ENCODE results near the gene CBFA2T3.
"Not testable (repeated sequence)": the region's sequence is repeated elsewhere in the genome, so short reads cannot be mapped to it uniquely, and the experiment has no call there.

Gene CBFA2T3

GRCh38 chr16:88924834-88925539 is 52.0 kb downstream of the CBFA2T3 start:
- Mint-ChIP-seq H3K27ac (peak overlapping the region; percentile 51), H3K4me3 (peak overlapping the region; percentile 47), H3K36me3 (no peaks in the 10 kb centered on the region), H3K4me1 (peaks cover 71% of the 10 kb centered on the region), H3K9me3 (no peaks in the 10 kb centered on the region), H3K27me3 (no peaks in the 10 kb centered on the region)
- ATAC-seq, result peak; percentile 91

GRCh38 chr16:88923926-88924833 is 52.8 kb downstream of the CBFA2T3 start:
- ATAC-seq, result no peak
- H3K9me3 Mint-ChIP-seq, result no peaks in the 10 kb centered on the region
- H3K36me3 Mint-ChIP-seq, result no peaks in the 10 kb centered on the region

GRCh38 chr16:88923450-88923849 is 53.6 kb downstream of the CBFA2T3 start:
- ATAC-seq, result no peak
- Mint-ChIP-seq H3K9me3 (no peaks in the 10 kb centered on the region), H3K36me3 (no peaks in the 10 kb centered on the region), H3K27ac (peak overlapping the region; percentile 71), H3K27me3 (no peaks in the 10 kb centered on the region), H3K4me3 (no peak overlapping the region), H3K4me1 (peaks cover 78% of the 10 kb centered on the region)

More at GRCh38 chr16:88923926-88924833, 52.8 kb downstream of the CBFA2T3 start:
- Mint-ChIP-seq H3K4me3 (no peak overlapping the region), H3K27ac (peak overlapping the region; percentile 71), H3K4me1 (peaks cover 76% of the 10 kb centered on the region), H3K27me3 (no peaks in the 10 kb centered on the region)

- Mint-ChIP-seq H3K27me3 (no peaks in the 10 kb centered on the region), H3K4me3 (no peak overlapping the region), H3K27ac (peak overlapping the region; percentile 71), H3K4me1 (peaks cover 76% of the 10 kb centered on the region), H3K9me3 (no peaks in the 10 kb centered on the region), H3K36me3 (no peaks in the 10 kb centered on the region)
- no peak for ATAC-seq
Measured at GRCh38 chr16:88922826-88923410, 54.1 kb downstream of the CBFA2T3 start.

- peak overlapping the region; percentile 18 for H3K4me3 Mint-ChIP-seq
- peaks cover 5% of the 10 kb centered on the region for H3K36me3 Mint-ChIP-seq
- no peak for ATAC-seq
- no peaks in the 10 kb centered on the region for H3K9me3 Mint-ChIP-seq
- H3K27ac Mint-ChIP-seq, result peak overlapping the region; percentile 71
- H3K4me1 Mint-ChIP-seq, result peaks cover 82% of the 10 kb centered on the region
- H3K27me3 Mint-ChIP-seq, result no peaks in the 10 kb centered on the region
Measured at GRCh38 chr16:88922114-88922825, 54.7 kb downstream of the CBFA2T3 start.

GRCh38 chr16:88921591-88921990 is 55.4 kb downstream of the CBFA2T3 start:
- Mint-ChIP-seq H3K4me3 (peak overlapping the region; percentile 23), H3K36me3 (peaks cover 11% of the 10 kb centered on the region), H3K27ac (peak overlapping the region; percentile 71), H3K4me1 (peaks cover 82% of the 10 kb centered on the region), H3K27me3 (no peaks in the 10 kb centered on the region), H3K9me3 (no peaks in the 10 kb centered on the region)
- no peak for ATAC-seq

- Mint-ChIP-seq H3K27ac (peak overlapping the region; percentile 71), H3K9me3 (no peaks in the 10 kb centered on the region), H3K4me3 (peak overlapping the region; percentile 53)
Measured at GRCh38 chr16:88920618-88921590, 56.1 kb downstream of the CBFA2T3 start.

GRCh38 chr16:88919936-88920335 is 57.1 kb downstream of the CBFA2T3 start:
- Mint-ChIP-seq H3K27ac (no peak overlapping the region), H3K4me3 (no peak overlapping the region), H3K9me3 (no peaks in the 10 kb centered on the region), H3K27me3 (no peaks in the 10 kb centered on the region), H3K4me1 (peaks cover 73% of the 10 kb centered on the region), H3K36me3 (peaks cover 19% of the 10 kb centered on the region)
- no peak for ATAC-seq

More at GRCh38 chr16:88920618-88921590, 56.1 kb downstream of the CBFA2T3 start:
- ATAC-seq, result peak; percentile 76
- Mint-ChIP-seq H3K27me3 (no peaks in the 10 kb centered on the region), H3K4me1 (peaks cover 82% of the 10 kb centered on the region), H3K36me3 (peaks cover 18% of the 10 kb centered on the region)

GRCh38 chr16:88918896-88919295 is 58.1 kb downstream of the CBFA2T3 start:
- Mint-ChIP-seq H3K4me1 (peaks cover 71% of the 10 kb centered on the region), H3K36me3 (peaks cover 23% of the 10 kb centered on the region), H3K27ac (peak overlapping the region; percentile 14)
- H3K4me3 Mint-ChIP-seq, H3K27me3 Mint-ChIP-seq, H3K9me3 Mint-ChIP-seq, ATAC-seq: not testable (repeated sequence)

- Mint-ChIP-seq H3K4me1 (peaks cover 67% of the 10 kb centered on the region), H3K36me3 (peaks cover 32% of the 10 kb centered on the region), H3K27ac (peak overlapping the region; percentile 79), H3K4me3 (no peak overlapping the region), H3K27me3 (no peaks in the 10 kb centered on the region), H3K9me3 (no peaks in the 10 kb centered on the region)
- no peak for ATAC-seq
Measured at GRCh38 chr16:88917915-88918627, 58.9 kb downstream of the CBFA2T3 start.

- Mint-ChIP-seq H3K9me3 (no peaks in the 10 kb centered on the region), H3K27ac (peak overlapping the region; percentile 79), H3K36me3 (peaks cover 37% of the 10 kb centered on the region), H3K27me3 (no peaks in the 10 kb centered on the region), H3K4me3 (no peak overlapping the region), H3K4me1 (peaks cover 66% of the 10 kb centered on the region)
- no peak for ATAC-seq
Measured at GRCh38 chr16:88917146-88917914, 59.7 kb downstream of the CBFA2T3 start.

- Mint-ChIP-seq H3K27ac (no peak overlapping the region), H3K4me3 (no peak overlapping the region), H3K36me3 (peaks cover 40% of the 10 kb centered on the region), H3K27me3 (no peaks in the 10 kb centered on the region), H3K4me1 (peaks cover 66% of the 10 kb centered on the region), H3K9me3 (no peaks in the 10 kb centered on the region)
- ATAC-seq, result no peak
Measured at GRCh38 chr16:88915639-88916327, 61.2 kb downstream of the CBFA2T3 start.

All from stimulated activated memory B cell treated with anti-CD40 and anti-IgM and Interleukin-4, amounts not matched to agents 10 μg/mL and 1 μg/mL and 100 μg/mL, for 72 hours (primary cell).